Activated B cell treated with CpG ODN at 0.5 μM for 24 hours (primary cell): ENCODE data around the gene ZFHX3. TPM values are rescaled to one million over a fixed set of nuclear protein-coding genes. Genes with fewer than 3 reads are reported as not detected.

Experiments used
- ATAC-seq: fragments of 200-7000 bp; cut with Tn5 transposase; one replicate; pipeline ENCODE4 v1.10.0; 2021; ENCODE audit warnings: low read depth, mild to moderate bottlenecking, moderate library complexity
- CTCF ChIA-PET: fragments of 350-600 bp; sonication (Branson Sonifier 250); formaldehyde crosslinking; loops from one replicate; lab custom pipeline; 2021; ENCODE audit warnings: antibody characterized with exemption; lab: Charles Lee
- POLR2A ChIA-PET: fragments of 350-600 bp; sonication (Branson Sonifier 250); formaldehyde crosslinking; loops from one replicate; lab custom pipeline; 2021; ENCODE audit warnings: antibody characterized with exemption; lab: Charles Lee
- DNase-seq: peaks from one replicate; pipeline ENCODE4 v3.0.0; 2022
- H3K27ac Mint-ChIP-seq: one replicate; pipeline ENCODE4 v1.8.0; 2020; ENCODE audit warnings: mixed read lengths
- H3K27me3 Mint-ChIP-seq: one replicate; pipeline ENCODE4 v1.8.0; 2021; ENCODE audit warnings: mixed read lengths
- H3K36me3 Mint-ChIP-seq: one replicate; pipeline ENCODE4 v1.8.0; 2021; ENCODE audit warnings: low read depth, mixed read lengths
- H3K4me1 Mint-ChIP-seq: one replicate; pipeline ENCODE4 v1.8.0; 2021; ENCODE audit warnings: mixed read lengths
- H3K4me3 Mint-ChIP-seq: one replicate; pipeline ENCODE4 v1.8.0; 2020; ENCODE audit warnings: mild to moderate bottlenecking, mixed read lengths
- H3K9me3 Mint-ChIP-seq: one replicate; pipeline ENCODE4 v1.8.0; 2020; ENCODE audit warnings: mixed read lengths
- CTCF ChIP-seq: fragments of 200-600 bp; IDR thresholded peaks from one replicate; pipeline ENCODE4 v1.8.0; 2022; ENCODE audit warnings: antibody characterized with exemption, mild to moderate bottlenecking
- intact Hi-C: fragments of 100-400 bp; cut with micrococcal nuclease; formaldehyde crosslinking; loops from one replicate; pipeline ENCODE4 v1.15.1; 2024
- total RNA-seq: library from RNA; stranded (reverse); gene quantifications from 2 replicates; pipeline ENCODE4 v1.2.3, GENCODE V29; 2022

ZFHX3 gene
- total RNA-seq, 1 donor from 2014 or later: 9.2 TPM

- H3K9me3 Mint-ChIP-seq: no peaks in the 10 kb centered on the region
- TF ChIP-seq CTCF: no peak
- ChIA-PET POLR2A (no interaction called here), CTCF (no interaction called here)
- intact Hi-C loops: no loop called here
- H3K27me3 Mint-ChIP-seq: no peaks in the 10 kb centered on the region
- H3K27ac Mint-ChIP-seq: no peak overlapping the region
- no peaks in the 10 kb centered on the region for H3K36me3 Mint-ChIP-seq
- H3K4me1 Mint-ChIP-seq: peaks cover 6% of the 10 kb centered on the region
- no peak for DNase-seq
- no peak for ATAC-seq
- H3K4me3 Mint-ChIP-seq: no peak overlapping the region
These were observed 189.0 kb downstream of the ZFHX3 start for GRCh38 chr16:72858665-72859493.

- H3K4me3 Mint-ChIP-seq: no peak overlapping the region
- ChIA-PET POLR2A (no interaction called here), CTCF (interaction anchor here (1.0 kb wide), 1 partner anchor 25 kb away, joined by 4 read pairs; no protein-coding TSS in a partner anchor)
- no peaks in the 10 kb centered on the region for H3K36me3 Mint-ChIP-seq
- ATAC-seq (no peak), DNase-seq (no peak)
- no peak overlapping the region for H3K27ac Mint-ChIP-seq
- intact Hi-C loops: no loop called here
- H3K4me1 Mint-ChIP-seq: peaks cover 14% of the 10 kb centered on the region
- no peak for TF ChIP-seq CTCF
- no peaks in the 10 kb centered on the region for H3K27me3 Mint-ChIP-seq
- no peaks in the 10 kb centered on the region for H3K9me3 Mint-ChIP-seq
These were observed 189.9 kb downstream of the ZFHX3 start for GRCh38 chr16:72857834-72858664.

GRCh38 chr16:72856797-72857196 is 191.1 kb downstream of the ZFHX3 start:
- TF ChIP-seq CTCF: no peak
- ChIA-PET CTCF (interaction anchor here (1.0 kb wide), 1 partner anchor 24 kb away, joined by 4 read pairs; no protein-coding TSS in a partner anchor), POLR2A (interaction anchor here (0.6 kb wide), 2 partner anchors 952 to 1827 kb away, joined by 3 to 6 read pairs; no protein-coding TSS in a partner anchor)
- Mint-ChIP-seq H3K4me1 (peaks cover 14% of the 10 kb centered on the region), H3K27ac (no peak overlapping the region), H3K4me3 (no peak overlapping the region), H3K9me3 (no peaks in the 10 kb centered on the region), H3K36me3 (no peaks in the 10 kb centered on the region), H3K27me3 (no peaks in the 10 kb centered on the region)
- ATAC-seq (no peak), DNase-seq (no peak)
- intact Hi-C loops: no loop called here

GRCh38 chr16:72854267-72854959 is 193.5 kb downstream of the ZFHX3 start:
- no peak for TF ChIP-seq CTCF

More at GRCh38 chr16:72854267-72854959, 193.5 kb downstream of the ZFHX3 start:
- Mint-ChIP-seq H3K9me3 (no peaks in the 10 kb centered on the region), H3K4me3 (no peak overlapping the region), H3K36me3 (no peaks in the 10 kb centered on the region), H3K27me3 (no peaks in the 10 kb centered on the region), H3K4me1 (peaks cover 14% of the 10 kb centered on the region), H3K27ac (no peak overlapping the region)
- CTCF ChIA-PET: interaction anchor here (1.1 kb wide), 1 partner anchor 19 kb away, joined by 3 read pairs; no protein-coding TSS in a partner anchor
- intact Hi-C loops: no loop called here
- no peak for ATAC-seq
- no peak for DNase-seq
- POLR2A ChIA-PET: no interaction called here
